HepG2 (cell line): Measurements from ENCODE around the gene SCT. TPM values are rescaled to one million over a fixed set of nuclear protein-coding genes. Genes with fewer than 3 reads are reported as not detected.

ENCODE experiments used
- ASH2L ChIP-seq: fragments of 300-600, 200-600 bp; sonication (generic); IDR thresholded peaks from 2 replicates; pipeline ENCODE4 v1.7.0; 2017; ENCODE audit warnings: low read depth, mild to moderate bottlenecking, moderate library complexity, mixed read lengths, low read length; ENCODE audit not compliant: insufficient read length
- CAMTA2 ChIP-seq: sonication (generic); formaldehyde crosslinking; IDR thresholded peaks from 2 replicates; pipeline ENCODE4 v1.4.0; 2020; ENCODE audit warnings: mild to moderate bottlenecking, missing genetic modification reagents, borderline replicate concordance
- CBFB ChIP-seq: sonication (generic); formaldehyde crosslinking; IDR thresholded peaks from 2 replicates; pipeline ENCODE4 v1.4.0; 2020; ENCODE audit warnings: missing genetic modification reagents
- CCDC6 ChIP-seq: sonication (generic); formaldehyde crosslinking; IDR thresholded peaks from 2 replicates; pipeline ENCODE4 v1.8.1; 2022; ENCODE audit warnings: mild to moderate bottlenecking, missing genetic modification reagents, moderate library complexity
- EHMT2 ChIP-seq: fragments of 200-600 bp; sonication (generic); IDR thresholded peaks from 2 replicates; pipeline ENCODE4 v1.7.0; 2017; ENCODE audit warnings: antibody characterized with exemption, low read depth, low read length, borderline replicate concordance
- FOSL1 ChIP-seq: sonication (generic); formaldehyde crosslinking; IDR thresholded peaks from 2 replicates; pipeline ENCODE4 v1.9.0; 2021; ENCODE audit warnings: missing genetic modification reagents, borderline replicate concordance
- MAZ ChIP-seq, 2 experiments: sonication (generic) in 1 of 2; formaldehyde crosslinking in 1 of 2; IDR thresholded peaks; 2 replicates each; pipeline versions ENCODE4 v1.5.0 to v1.6.1; 2012 to 2020; ENCODE audit warnings: low read depth in 2 of 2, mild to moderate bottlenecking in 2 of 2, borderline replicate concordance in 1 of 2, improper control_type of control experiment in 1 of 2, low read length in 1 of 2, missing genetic modification reagents in 1 of 2, moderate library complexity in 1 of 2
- PLRG1 ChIP-seq: fragments of 450-650 bp; conservative IDR thresholded peaks from 2 replicates; pipeline ENCODE4 v1.6.1; 2016
- RARA ChIP-seq: IDR thresholded peaks from 2 replicates; pipeline ENCODE4 v1.6.1; 2016; ENCODE audit warnings: missing genetic modification reagents, missing compliant biosample characterization
- RBM22 ChIP-seq: fragments of 200-400 bp; formaldehyde crosslinking; optimal IDR thresholded peaks from 2 replicates; pipeline ENCODE3; 2017; ENCODE audit warnings: mild to moderate bottlenecking, low read length, moderate library complexity
- REST ChIP-seq, 2 experiments: IDR thresholded peaks; 2 replicates each; pipeline ENCODE4 v1.6.1; 2011 to 2012; ENCODE audit warnings: low read length in 2 of 2, borderline replicate concordance in 1 of 2, low read depth in 1 of 2, mild to moderate bottlenecking in 1 of 2, moderate library complexity in 1 of 2
- ZNF430 ChIP-seq: sonication (generic); formaldehyde crosslinking; IDR thresholded peaks from 2 replicates; pipeline ENCODE4 v1.9.0; 2021; ENCODE audit warnings: mild to moderate bottlenecking, missing genetic modification reagents
- ZNF891 ChIP-seq: sonication (generic); formaldehyde crosslinking; IDR thresholded peaks from 2 replicates; pipeline ENCODE4 v1.5.0; 2020; ENCODE audit warnings: mild to moderate bottlenecking, missing genetic modification reagents
- polyA plus RNA-seq, 8 experiments: library from polyadenylated mRNA; depleted of rRNA in 3 of 8; stranded (reverse) in 7 of 8; unstranded in 1 of 8; fragments of >200 nt; fragmentation: Illumina TruSeq in 4 of 8; extraction: Trizol in 4 of 8; gene quantifications; 2 replicates each; pipeline versions ENCODE4 v1.2.1 to v1.2.3, GENCODE V29; 2011 to 2016; ENCODE audit warnings: low read depth in 4 of 8, missing spikeins in 1 of 8, mixed read lengths in 1 of 8; ENCODE audit not compliant: insufficient read depth in 1 of 8
- total RNA-seq, 5 experiments: library from RNA; depleted of rRNA; stranded (reverse); fragments of >200 nt; fragmentation: Illumina TruSeq; extraction: Trizol; gene quantifications; 2 replicates each; pipeline ENCODE4 v1.2.3, GENCODE V29; 2016; ENCODE audit warnings: low read depth in 1 of 5
- TF ChIP-seq, protein P1 (sequence below): sonication (generic); formaldehyde crosslinking; IDR thresholded peaks from 2 replicates; pipeline ENCODE4 v1.5.0; 2020; ENCODE audit warnings: missing genetic modification reagents
- TF ChIP-seq, protein P2 (sequence below): sonication (generic); formaldehyde crosslinking; IDR thresholded peaks from 2 replicates; pipeline ENCODE4 v1.5.0; 2020; ENCODE audit warnings: missing genetic modification reagents
- TF ChIP-seq, protein P3 (sequence below), 2 experiments: sonication (generic) in 1 of 2; formaldehyde crosslinking in 1 of 2; IDR thresholded peaks; 2 replicates each; pipeline versions ENCODE4 v1.4.0 to v1.6.1; 2016 to 2020; ENCODE audit warnings: borderline replicate concordance in 1 of 2, low read depth in 1 of 2, mild to moderate bottlenecking in 1 of 2, missing genetic modification reagents in 1 of 2
- TF ChIP-seq, protein P4 (sequence below): IDR thresholded peaks from 2 replicates; pipeline ENCODE4 v1.6.1; 2018; ENCODE audit warnings: missing genetic modification reagents

Gene SCT
- total and polyA plus RNA-seq, 2 of the 13 experiments (the other 11 are each of a cell fraction or from before 2014, with no cell fraction given): not detected

DNA sequence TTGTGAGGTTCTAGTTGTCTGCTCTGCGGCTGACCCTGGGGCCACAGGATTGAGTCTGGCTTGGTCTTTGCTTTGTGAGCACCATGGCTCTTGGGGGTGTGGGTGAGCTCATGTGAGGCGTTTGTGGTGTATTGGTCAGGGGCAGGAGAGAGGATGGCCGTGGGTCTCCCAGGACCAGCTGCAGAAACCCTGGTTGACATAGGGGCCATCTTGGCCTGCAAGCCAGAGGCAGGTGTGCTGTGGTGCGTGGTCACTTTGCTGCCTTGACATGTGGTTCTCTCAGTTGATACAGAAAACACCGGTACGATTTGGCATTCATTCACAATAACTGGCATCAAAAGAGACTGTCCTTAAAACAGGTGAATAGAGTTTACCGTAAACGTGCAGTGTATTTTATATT, 39.4 kb downstream of the SCT start (continued):
- no peak for TF ChIP-seq REST (IDR thresholded peaks at IDR 0.05; ENCODE audit: borderline replicate concordance in 1 of 2, low read depth in 1 of 2, low read length in 2 of 2)
- no peak for TF ChIP-seq CAMTA2
- TF ChIP-seq, protein P1, sequence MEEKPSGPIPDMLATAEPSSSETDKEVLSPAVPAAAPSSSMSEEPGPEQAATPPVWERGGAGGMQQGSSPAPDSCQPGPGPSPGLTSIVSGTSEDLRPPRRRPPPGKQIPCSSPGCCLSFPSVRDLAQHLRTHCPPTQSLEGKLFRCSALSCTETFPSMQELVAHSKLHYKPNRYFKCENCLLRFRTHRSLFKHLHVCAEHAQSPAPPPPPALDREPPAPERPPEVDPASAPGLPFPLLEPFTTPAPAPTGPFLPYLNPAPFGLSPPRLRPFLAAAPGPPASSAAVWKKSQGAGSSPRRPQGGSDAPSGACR (CRISPR knock-in tag): no peak
- no peak for TF ChIP-seq ZNF430 (CRISPR knock-in tag)
- 0 out of 2 replicates have a peak, but pooled peaks have one; percentile 17 for TF ChIP-seq CBFB (CRISPR knock-in tag)
- 0 out of 2 replicates have a peak, but pooled peaks have one; percentile 26 for TF ChIP-seq ZNF891 (CRISPR knock-in tag)
- no peak for TF ChIP-seq PLRG1
- no peak for TF ChIP-seq RARA (CRISPR knock-in tag)
- TF ChIP-seq RBM22: no peak
- no peak for TF ChIP-seq MAZ (IDR thresholded peaks at IDR 0.05; ENCODE audit: borderline replicate concordance, low read depth, low read length)
- no peak for TF ChIP-seq MAZ (CRISPR knock-in tag; IDR thresholded peaks at IDR 0.05; ENCODE audit: low read depth)
- TF ChIP-seq CCDC6 (CRISPR knock-in tag): no peak
- TF ChIP-seq, protein P2, sequence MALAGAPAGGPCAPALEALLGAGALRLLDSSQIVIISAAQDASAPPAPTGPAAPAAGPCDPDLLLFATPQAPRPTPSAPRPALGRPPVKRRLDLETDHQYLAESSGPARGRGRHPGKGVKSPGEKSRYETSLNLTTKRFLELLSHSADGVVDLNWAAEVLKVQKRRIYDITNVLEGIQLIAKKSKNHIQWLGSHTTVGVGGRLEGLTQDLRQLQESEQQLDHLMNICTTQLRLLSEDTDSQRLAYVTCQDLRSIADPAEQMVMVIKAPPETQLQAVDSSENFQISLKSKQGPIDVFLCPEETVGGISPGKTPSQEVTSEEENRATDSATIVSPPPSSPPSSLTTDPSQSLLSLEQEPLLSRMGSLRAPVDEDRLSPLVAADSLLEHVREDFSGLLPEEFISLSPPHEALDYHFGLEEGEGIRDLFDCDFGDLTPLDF: no peak
- TF ChIP-seq, protein P3, sequence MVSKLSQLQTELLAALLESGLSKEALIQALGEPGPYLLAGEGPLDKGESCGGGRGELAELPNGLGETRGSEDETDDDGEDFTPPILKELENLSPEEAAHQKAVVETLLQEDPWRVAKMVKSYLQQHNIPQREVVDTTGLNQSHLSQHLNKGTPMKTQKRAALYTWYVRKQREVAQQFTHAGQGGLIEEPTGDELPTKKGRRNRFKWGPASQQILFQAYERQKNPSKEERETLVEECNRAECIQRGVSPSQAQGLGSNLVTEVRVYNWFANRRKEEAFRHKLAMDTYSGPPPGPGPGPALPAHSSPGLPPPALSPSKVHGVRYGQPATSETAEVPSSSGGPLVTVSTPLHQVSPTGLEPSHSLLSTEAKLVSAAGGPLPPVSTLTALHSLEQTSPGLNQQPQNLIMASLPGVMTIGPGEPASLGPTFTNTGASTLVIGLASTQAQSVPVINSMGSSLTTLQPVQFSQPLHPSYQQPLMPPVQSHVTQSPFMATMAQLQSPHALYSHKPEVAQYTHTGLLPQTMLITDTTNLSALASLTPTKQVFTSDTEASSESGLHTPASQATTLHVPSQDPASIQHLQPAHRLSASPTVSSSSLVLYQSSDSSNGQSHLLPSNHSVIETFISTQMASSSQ (IDR thresholded peaks at IDR 0.05; ENCODE audit: low read depth): no peak
- TF ChIP-seq, protein P3 (CRISPR knock-in tag; IDR thresholded peaks at IDR 0.05; ENCODE audit: borderline replicate concordance): no peak
- TF ChIP-seq EHMT2: no peak
- no peak for TF ChIP-seq ASH2L
- TF ChIP-seq, protein P4, sequence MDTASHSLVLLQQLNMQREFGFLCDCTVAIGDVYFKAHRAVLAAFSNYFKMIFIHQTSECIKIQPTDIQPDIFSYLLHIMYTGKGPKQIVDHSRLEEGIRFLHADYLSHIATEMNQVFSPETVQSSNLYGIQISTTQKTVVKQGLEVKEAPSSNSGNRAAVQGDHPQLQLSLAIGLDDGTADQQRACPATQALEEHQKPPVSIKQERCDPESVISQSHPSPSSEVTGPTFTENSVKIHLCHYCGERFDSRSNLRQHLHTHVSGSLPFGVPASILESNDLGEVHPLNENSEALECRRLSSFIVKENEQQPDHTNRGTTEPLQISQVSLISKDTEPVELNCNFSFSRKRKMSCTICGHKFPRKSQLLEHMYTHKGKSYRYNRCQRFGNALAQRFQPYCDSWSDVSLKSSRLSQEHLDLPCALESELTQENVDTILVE (CRISPR knock-in tag): no peak
- no peak for TF ChIP-seq FOSL1 (CRISPR knock-in tag)
